ENCODE results near the gene TBC1D22B.

DNA sequence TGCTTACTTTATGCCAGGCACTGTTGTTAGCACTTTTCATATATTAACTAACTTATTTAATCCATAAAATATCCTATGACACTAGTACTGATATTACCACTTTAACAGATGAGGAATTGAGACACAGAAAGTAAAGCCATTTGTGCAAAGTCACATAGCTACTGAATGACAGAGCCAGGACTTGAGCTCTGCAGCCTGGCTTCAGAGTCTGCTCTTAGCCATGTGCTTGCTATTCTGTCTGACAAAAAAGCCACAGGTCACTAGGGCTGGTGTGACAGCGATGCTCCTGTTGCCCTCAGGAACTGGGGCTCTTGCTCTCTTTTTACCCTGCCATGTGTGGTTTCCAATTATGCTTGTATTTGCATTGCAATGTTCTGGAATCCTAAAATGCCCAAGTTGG lies 51.5 kb downstream of the TBC1D22B start:
- TF ChIP-seq, protein P1, sequence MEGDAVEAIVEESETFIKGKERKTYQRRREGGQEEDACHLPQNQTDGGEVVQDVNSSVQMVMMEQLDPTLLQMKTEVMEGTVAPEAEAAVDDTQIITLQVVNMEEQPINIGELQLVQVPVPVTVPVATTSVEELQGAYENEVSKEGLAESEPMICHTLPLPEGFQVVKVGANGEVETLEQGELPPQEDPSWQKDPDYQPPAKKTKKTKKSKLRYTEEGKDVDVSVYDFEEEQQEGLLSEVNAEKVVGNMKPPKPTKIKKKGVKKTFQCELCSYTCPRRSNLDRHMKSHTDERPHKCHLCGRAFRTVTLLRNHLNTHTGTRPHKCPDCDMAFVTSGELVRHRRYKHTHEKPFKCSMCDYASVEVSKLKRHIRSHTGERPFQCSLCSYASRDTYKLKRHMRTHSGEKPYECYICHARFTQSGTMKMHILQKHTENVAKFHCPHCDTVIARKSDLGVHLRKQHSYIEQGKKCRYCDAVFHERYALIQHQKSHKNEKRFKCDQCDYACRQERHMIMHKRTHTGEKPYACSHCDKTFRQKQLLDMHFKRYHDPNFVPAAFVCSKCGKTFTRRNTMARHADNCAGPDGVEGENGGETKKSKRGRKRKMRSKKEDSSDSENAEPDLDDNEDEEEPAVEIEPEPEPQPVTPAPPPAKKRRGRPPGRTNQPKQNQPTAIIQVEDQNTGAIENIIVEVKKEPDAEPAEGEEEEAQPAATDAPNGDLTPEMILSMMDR (IDR thresholded peaks at IDR 0.05; ENCODE audit: extremely low read depth in 1 of 2, insufficient read depth in 1 of 2, low read depth in 1 of 2, low read length in 2 of 2), result no peak
- no peak for TF ChIP-seq POLR2A (IDR thresholded peaks at IDR 0.05; ENCODE audit: low read depth, low read length)
- no peak for TF ChIP-seq POLR2AphosphoS5 (IDR thresholded peaks at IDR 0.05; ENCODE audit: insufficient read depth, low read depth, low read length)
- no peak for TF ChIP-seq EZH2 (IDR thresholded peaks at IDR 0.05; ENCODE audit: borderline replicate concordance, low read depth, low read length, severe bottlenecking)
- TF ChIP-seq MAX (IDR thresholded peaks at IDR 0.05; ENCODE audit: insufficient read depth, insufficient read length), result no peak
- no peak for TF ChIP-seq GATA2 (IDR thresholded peaks at IDR 0.05; ENCODE audit: insufficient read depth, insufficient read length, low read depth, low read length)
- TF ChIP-seq MYC (IDR thresholded peaks at IDR 0.05; ENCODE audit: low read depth, low read length), result no peak

Data from endothelial cell of umbilical vein (primary cell).